HG03280 (cell line): ENCODE results near the gene PDE6C.

Experiments used
- ATAC-seq: cut with Tn5 transposase; IDR thresholded peaks from one replicate; pipeline ENCODE4 v1.9.1; 2021; ENCODE audit warnings: mild to moderate bottlenecking, moderate library complexity; ENCODE audit not compliant: unreplicated experiment

PDE6C gene

DNA sequence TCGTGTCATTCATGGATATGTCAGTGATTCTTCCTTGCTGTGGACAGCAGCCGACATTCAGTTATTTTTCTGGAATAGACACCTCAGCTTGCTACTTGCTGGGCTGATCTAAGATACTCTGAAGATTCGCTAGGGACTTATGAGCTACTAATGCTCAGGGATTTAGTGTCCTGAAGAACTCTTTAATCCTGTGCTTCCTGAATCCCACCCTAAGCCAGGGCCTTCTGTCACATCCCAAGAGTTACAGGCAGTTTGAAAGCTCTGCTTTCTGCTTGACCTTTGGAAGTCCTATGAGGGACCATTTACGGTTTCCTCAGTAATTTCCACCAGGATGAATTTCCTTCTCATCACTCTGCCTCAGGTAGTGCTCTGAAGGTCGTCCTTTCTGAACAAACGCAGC lies at the start of gene PDE6C:
PDE6C (plus strand) TSS at position 227 of the 400 bp plus-strand sequence. CDS start 189 bp downstream, outside the sequence.
- no peak for ATAC-seq

GRCh38 chr10:93565446-93565845 lies 46.9 kb upstream of the PDE6C start:
- no peak for ATAC-seq

DNA sequence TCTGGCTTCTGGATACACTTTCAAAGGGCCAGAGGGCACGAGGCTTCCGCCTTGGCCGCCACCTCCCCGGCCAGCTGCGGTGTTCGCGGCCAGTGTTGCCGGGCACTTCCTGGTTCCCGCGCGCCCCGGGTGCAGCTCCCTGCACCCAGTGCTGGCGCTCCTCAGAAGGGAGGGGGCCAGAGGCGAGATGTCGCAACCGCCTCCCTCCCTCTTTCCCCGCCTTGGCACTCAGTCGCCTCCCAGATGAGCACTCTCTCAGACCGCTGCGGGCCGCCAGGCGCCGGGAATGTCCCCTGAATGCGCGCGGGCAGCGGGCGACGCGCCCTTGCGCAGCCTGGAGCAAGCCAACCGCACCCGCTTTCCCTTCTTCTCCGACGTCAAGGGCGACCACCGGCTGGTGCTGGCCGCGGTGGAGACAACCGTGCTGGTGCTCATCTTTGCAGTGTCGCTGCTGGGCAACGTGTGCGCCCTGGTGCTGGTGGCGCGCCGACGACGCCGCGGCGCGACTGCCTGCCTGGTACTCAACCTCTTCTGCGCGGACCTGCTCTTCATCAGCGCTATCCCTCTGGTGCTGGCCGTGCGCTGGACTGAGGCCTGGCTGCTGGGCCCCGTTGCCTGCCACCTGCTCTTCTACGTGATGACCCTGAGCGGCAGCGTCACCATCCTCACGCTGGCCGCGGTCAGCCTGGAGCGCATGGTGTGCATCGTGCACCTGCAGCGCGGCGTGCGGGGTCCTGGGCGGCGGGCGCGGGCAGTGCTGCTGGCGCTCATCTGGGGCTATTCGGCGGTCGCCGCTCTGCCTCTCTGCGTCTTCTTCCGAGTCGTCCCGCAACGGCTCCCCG lies 45.7 kb upstream of the PDE6C start, which contains the start of gene FFAR4:
FFAR4 (plus strand) TSS at position 231 of the 842 bp plus-strand sequence; CDS start at position 287, 56 bp downstream.
- ATAC-seq, result no peak

- ATAC-seq, result no peak
Measured at GRCh38 chr10:93567277-93568104, 44.8 kb upstream of the PDE6C start.

DNA sequence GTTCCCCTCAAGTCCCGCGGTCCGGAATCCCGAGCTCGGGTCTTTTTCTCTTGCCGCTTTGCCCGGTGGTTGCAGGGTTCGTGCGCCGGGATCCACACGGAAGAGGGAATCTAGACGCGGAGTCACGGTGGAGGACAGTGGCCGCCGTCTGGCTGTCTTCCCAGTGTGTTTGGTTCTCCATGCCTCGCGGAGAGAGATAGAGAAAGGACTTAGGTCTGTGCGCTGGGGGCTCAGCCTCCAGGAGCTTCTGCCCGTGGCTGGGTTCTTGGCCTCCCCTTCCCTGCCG lies 44.3 kb upstream of the PDE6C start:
- ATAC-seq, result no peak

DNA sequence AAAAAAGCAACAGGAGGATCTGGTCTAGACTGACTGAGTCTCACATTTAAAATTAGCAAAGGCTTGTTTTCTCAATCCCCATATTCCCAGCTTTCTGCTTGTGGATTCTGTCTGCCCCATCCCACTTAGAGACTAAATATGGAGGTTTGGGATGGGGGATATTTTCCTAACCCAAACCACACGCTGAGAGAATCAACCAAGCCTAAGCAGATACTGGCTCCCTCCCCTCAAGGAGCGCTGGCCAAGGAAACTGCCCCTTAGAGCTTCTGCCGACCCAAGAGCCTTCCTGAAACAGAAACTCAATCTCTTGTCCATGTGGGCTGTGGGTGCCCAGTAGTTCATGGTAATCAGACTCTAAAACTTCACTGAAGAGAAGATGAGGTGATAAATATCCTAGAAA lies 42.0 kb upstream of the PDE6C start:
- ATAC-seq, result no peak

- no peak for ATAC-seq
Measured at GRCh38 chr10:93572606-93573005, 39.7 kb upstream of the PDE6C start.

DNA sequence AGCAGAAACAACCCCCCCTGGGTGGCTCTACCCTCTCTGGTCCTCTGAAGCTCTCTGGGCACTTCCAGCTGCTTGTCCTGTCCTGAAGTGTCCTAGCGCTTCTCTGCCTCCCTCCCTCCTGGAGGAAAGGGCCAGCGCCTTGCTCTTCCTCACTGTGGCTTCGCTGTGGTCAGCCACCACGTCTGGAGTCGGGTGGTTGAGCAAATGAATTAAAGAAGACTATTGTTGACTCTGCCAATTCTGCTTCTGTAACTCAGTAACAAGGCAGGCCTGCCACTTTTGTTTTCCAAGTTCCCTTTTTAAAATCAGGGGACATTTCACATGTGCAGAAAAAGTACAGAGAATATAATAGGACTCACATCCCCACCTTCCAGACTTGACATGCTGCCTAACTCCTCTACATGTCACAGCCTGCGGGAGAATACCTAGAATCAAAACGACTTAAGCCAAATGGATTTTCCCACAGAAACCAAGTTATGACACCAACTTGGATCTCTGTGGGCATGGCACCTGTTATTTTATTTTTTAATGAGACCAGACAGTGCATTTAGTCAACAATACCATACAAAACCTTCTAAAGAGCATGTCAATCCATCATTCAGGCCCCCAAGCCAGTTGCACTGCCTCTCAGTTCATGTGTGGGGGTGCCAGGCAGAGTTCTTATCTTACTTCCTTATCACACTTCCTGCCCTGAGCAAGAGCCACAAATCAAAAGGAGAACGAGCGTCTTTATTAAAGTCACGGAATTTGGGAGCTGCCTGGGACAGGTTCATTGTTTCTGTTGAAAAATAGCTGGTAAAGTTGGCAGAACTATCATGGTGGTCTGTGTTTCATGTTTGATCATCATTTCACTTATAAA lies 39.1 kb upstream of the PDE6C start:
- ATAC-seq, result no peak

GRCh38 chr10:93573924-93574323 lies 38.4 kb upstream of the PDE6C start:
- ATAC-seq, result no peak

- no peak for ATAC-seq
Measured at GRCh38 chr10:93576888-93577287, 35.4 kb upstream of the PDE6C start.

DNA sequence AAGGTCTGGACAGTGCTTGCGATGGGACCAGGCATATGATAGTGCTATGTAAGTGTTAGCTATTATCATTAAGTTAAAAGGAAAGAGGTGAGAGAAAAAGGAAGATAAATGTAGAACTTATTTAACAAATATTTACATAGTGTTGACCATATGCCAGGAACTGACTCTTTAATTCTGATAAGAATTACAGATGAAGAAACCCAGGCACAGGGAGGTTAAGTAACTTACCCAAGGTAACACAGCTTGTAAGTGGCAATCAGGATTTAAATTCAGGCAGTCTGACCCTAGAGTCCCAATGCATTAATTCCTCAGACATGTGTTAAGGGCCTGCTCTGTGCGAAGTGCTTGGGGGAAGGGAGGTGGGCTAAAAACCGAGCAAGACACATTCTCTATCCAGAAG lies 34.8 kb upstream of the PDE6C start:
- no peak for ATAC-seq

DNA sequence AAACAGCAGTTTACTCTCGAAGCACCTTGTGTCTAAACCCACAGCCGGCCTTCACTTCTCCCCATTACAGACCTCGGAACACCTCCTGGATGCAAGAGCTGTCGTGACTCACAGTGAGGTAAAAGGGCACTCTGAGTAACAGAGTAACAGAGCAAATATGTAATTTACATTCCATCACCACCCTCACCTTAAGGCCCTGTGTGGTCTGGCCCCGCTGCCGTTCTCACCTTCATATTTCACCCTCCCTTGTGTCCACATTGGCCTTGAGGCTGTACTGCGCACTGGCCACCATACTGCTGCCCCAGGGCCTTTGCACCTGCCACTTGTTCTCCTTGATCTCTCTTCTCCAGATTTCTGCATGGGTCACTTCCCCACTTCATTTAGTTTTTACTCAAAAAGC lies 33.2 kb upstream of the PDE6C start:
- ATAC-seq, result no peak

DNA sequence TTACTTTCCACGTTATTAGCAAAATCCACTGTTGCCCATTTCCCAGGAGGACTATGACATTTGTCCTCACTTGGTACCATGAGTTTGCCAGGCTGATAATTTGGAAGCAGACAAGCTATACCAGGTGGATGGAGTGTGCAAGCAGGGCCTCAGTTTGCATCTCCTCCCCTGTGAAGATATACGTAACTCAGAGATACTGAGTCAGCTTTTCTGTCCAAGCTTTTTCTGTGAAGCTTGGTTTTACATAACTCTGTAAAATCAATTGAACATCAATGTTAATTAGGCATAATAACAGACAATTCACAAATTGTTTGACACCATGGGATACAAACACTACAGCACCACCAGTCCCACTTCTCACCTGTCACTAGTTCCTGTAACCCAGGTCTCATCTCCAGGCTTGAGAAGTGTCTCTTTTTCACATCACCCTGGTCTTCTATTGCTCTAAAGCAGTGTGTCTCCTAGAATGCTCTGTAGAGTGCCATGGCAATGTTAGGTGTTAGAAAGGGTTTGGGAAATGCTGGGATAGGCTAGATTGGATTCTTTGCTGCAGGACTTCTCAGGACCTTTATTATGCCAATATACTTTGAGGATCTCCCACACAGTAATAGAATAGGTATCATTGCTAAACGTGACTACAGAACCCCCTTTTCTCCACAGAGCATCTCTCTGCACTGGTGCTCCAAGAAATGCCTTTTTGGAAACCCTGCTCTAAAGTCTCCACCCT lies 32.2 kb upstream of the PDE6C start:
- no peak for ATAC-seq

- no peak for ATAC-seq
Measured at GRCh38 chr10:93580828-93581227, 31.5 kb upstream of the PDE6C start.

- no peak for ATAC-seq
Measured at GRCh38 chr10:93584445-93584844, 27.9 kb upstream of the PDE6C start.

- no peak for ATAC-seq
Measured at GRCh38 chr10:93589648-93590562, 22.4 kb upstream of the PDE6C start.

GRCh38 chr10:93590638-93591037 lies 21.7 kb upstream of the PDE6C start:
- ATAC-seq, result no peak

- no peak for ATAC-seq
Measured at GRCh38 chr10:93591065-93591808, 21.1 kb upstream of the PDE6C start.

DNA sequence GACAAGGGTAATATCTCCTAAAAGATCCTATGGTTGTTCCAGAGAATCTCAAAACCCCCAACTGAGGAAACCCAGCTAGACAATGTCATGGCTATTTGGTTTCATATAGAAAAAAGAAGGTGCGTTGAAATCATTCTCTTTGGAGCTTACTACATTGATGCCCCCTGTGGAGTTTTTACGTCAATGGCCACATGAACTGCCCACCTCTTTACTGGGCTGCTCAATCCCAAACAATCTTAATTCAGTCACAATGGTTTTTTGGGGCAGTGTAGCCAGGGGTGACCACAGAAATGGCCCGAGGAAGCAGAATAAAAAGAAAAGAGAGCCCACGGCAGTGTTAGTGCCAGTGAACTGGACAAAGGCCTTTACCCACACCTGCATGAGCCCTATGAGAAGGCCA lies 19.1 kb upstream of the PDE6C start:
- ATAC-seq, result no peak
